Measurements from ENCODE around the gene RHOT2.
A peak's percentile ranks its signal among the peaks of the same experiment; 100 is the strongest.

RHOT2 gene

DNA sequence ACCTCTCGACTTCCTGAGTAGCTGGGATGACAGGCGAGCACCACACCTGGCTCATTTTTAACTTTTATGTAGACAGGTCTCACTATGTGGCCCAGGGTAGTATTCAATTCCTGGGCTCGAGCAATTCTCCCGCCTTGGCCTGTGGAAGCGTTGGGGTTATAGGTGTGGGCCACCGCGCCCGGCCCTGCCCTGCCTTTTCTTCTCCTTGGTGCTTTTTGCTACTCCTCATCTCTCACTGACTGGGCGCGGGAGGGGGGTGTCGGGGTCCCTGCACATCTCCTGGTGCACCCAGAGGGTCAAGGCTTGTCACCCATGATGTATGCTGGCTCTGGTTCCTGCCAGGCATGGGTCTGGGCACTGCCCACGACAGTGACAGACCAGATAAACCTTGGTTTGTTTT, 23.4 kb upstream of the RHOT2 start:
- intact Hi-C loops (cut with DNase I), result no loop called here
- DNase-seq, result no peak

DNA sequence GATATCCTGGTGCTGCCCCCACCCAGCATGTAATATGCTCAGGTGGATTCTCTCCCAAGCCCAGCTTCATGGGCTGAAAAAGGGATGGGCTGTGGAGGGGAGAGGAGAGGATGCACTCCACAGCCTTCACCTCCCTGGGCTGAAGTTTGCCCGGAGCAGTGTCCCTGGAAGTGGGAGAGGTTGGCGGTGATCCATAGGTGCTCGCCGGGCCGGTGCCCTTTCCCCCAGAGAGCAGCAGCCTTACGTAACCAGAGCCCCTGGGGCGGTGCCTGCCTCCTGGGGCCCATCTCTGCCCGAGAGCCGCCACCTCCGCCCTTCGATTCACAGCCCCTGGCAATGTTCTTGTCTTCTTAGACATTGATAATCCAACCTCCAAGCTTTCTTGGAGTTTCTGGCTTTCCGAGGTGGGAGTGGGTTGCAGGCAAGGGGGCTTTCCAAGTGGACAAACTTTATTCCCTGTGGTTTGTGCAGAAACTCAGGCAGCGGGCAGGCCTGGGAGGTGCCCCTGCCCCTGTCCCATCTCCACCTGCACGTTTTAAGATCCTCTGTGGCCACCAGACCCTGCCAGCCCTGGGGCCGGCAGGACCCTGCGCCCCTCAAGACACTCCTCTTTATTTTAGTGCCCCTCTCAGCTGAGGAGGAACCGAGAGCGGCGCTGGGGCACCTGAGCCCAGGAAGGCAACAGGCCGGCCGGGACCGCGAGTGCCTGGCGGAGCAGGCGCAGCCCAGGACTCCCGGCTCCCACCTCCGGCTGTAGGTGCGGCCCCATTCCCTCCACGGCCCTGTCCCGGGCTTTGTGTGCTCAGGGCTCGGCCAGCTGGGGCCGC, 21.9 kb upstream of the RHOT2 start:
- intact Hi-C loops (cut with DNase I), result no loop called here
- DNase-seq, result no peak

DNA sequence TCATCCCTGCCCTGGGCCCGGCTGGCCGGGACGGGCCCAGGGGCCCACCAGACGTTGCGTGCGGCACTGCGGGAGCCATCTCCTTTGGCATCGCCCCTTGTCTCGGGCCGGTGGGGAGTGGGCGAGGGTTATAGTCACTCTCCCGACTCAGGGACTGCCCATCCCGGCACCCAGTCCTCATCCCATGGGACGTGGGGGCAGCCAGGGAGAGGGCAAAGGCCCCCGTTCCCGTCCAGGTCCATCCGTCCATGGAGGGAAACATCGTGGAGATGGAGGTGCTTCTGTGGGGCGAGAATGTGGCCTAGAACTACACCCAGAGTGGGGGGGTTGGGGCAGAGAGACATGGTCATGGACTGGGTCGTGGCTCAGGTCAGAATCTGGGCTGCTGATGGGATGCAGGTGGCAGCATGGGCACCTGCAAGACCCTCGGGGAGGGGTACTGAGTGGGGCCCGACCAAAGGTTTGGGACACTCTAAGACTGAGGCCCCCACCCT, 21.2 kb upstream of the RHOT2 start:
- intact Hi-C loops (cut with DNase I), result no loop called here
- no peak for DNase-seq

DNA sequence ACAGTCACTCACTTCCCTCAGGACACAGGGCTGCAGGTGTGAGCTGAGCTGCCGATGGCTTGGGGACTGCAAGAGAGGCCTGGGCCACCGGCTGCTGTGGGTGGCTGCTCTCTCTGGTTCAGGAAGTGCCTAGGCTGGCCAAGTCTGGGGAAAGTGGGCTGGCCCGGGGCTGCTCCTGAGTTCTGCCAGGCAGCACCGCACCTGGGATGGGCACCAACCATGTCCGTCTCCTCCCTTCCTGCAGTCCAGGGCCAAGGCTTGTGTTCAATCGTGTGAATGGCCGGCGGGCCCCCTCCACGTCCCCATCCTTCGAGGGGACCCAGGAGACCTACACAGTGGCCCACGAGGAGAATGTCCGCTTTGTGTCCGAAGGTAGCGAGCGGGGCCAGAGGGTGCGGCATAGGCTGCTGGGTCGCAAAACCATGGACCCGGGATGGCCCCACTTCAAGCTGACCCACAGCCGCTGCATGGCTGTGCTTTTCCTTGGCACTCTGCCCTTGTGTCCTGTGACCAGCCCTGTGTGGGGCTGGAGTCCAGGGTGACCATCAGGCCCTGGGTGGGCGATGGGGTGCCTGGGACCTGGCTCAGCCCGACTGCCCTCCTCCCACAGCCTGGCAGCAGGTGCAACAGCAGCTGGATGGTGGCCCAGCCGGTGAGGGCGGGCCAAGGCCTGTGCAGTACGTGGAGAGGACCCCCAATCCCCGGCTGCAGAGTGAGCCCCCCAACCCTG, 20.6 kb upstream of the RHOT2 start:
- no peak for DNase-seq
- intact Hi-C loops (cut with DNase I), result no loop called here

DNA sequence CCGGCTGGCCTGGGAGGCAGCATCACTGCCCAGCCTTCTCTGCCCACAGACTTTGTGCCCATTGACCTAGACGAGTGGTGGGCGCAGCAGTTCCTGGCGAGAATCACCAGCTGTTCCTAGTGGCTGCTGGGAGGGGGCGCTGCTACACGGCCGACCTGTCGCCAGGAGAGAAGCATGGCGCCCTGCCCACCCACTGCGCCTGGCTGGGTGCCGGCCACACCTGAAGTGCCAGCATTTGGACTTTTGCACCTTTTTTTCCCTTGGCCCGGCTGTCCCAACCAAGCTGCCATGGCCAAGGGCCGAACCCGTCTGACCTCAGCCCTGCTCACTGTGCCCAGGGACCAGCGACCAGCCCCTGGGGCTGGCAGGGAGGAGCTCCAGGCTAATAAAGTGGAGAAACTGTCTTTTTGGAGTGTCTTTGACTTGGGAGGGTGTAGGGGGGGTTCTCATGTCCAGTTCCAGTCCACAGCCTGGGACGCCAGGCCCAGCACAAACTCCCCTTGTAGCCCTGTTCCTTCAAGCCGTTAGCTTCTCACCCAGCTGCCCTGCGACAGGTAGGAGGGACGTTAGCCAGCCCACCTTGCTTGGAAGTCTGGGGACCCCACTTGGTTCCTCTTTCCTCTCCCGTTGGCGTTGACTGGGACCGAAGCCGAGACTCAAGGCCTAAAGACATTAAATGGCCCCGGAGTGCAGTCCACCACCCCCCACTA, 19.7 kb upstream of the RHOT2 start:
- intact Hi-C loops (cut with DNase I), result no loop called here

DNA sequence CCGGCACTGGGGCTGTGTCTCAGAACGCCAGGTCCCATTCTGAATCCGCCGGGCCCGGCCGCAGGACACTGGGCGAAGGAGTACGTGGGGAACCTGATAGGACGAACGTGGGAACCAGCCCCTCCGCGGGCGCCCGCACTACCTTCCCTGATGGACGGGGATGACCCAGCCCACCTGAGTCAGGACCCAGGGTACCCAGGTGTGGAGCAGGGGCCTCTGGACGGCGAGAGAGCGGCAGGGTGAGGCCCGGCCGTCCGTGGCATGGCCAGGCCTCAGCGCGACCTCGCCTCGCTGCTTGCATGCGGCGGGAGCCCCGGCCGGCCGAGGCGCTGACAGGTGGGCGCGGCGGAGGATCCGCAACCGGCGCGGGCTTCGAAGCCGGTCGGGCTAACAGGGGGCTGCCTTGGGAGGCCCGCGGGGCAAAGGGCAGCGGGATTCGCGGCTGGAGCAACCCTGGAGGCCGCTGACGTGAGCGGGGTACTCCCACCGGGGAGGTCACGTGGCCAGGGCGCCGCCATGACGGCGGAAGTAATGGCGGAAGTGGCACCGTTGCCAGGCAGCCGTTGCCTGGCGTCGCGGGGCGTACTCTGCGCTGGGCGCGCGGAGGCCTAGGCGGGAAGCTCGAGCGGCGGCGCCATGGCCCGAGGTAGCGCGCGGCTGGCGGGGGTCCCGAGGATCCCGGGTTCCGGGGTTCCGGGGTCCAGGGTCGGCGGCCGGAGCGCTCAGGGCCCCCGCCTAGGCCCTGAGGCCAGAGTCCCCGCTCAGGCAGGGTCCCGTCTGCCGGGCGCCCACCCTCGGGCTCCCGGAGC, 18.9 kb upstream of the RHOT2 start, which contains the start of gene WDR90:
Gene WDR90 (plus strand): TSS at position 585 of the 809 bp plus-strand sequence. CDS start 52 bp downstream, at position 637.
- peak; percentile 91 to 99 (median 98) for DNase-seq
- intact Hi-C loops (cut with DNase I), result no loop called here

More for the DNA sequence above, 19.7 kb upstream of the RHOT2 start:
- DNase-seq, result peak in 9 of 42 donors; percentile 33 to 66 (median 40)

DNA sequence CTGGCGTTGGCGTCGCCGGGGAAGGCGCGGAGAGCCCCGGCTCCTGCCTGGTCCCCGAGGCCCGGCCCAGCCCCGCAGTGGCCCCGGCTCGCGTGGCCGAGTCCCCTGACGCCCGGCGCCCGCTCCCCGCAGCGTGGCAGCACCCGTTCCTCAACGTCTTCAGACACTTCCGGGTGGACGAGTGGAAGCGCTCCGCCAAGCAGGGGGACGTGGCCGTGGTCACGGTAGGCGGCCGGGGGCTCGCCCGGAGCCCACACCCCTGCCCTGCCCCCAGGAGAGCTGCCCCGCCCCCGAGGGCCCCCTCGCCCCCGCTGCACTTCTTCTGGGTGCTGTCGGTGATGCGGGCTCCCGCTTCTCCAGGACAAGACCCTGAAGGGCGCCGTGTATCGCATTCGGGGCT, 18.3 kb upstream of the RHOT2 start:
- no peak for DNase-seq
- intact Hi-C loops (cut with DNase I), result no loop called here

DNA sequence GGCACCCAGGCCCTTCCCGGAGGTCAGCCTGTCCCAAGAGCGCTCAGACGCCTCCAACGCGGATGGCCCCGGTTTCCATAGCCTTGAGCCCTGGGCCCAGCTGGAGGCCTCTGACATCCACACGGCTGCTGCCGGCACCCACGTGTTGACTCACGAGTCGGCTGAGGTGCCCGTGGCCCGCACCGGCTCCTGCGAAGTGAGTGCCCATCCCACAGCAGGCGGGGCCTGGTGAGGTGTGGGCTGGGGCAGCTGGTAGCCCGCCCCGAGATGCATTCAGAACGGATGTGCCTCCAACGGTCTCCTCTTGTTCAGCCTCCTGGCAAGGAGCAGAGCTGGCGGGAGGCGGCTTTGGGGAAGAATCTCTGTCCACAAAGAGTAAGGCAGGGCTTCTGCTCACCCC, 16.1 kb upstream of the RHOT2 start:
- intact Hi-C loops (cut with DNase I), result no loop called here
- no peak for DNase-seq

DNA sequence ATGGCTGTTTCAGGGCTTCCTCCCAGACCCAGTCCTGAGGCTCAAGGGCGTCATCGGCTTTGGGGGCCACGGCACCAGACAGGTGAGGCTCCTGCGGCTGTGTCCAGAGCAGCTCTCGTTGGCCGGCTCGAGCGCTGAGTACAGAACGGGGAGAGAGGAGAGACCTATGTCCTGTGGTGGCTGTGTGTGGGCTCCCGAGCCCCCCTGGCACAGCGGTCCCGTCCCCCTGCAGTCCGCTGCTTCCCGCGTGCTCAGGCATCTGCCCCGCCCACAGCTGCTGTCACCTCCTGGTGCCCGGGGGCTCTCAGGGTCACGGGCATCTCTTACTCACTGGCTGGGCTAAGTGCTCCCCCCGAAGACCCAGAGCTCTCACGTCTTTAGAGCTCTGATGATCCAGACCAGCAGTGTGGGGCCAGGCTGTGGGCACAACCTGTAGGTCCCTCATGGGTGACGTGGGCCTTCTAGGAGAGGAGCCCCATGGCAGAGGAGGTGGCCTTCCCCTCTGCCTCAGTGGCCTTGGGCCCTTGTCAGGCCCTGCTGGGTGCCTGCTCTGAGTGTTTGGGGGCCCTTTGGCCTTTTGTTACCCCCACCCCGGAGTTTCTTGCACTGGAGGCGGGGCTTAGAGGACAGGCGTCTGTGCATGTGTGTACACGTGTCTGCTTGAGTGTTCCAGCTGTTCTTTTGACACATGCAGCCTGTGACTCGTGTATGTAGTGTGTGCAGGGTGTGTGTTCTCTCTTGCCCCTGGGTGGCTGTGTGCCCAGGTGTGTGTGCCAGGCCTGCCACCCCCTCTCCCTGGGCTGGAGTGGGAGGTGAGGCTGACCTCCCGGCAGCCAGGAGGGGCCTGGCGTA, 15.3 kb upstream of the RHOT2 start:
- intact Hi-C loops (cut with DNase I), result no loop called here
- no peak for DNase-seq

DNA sequence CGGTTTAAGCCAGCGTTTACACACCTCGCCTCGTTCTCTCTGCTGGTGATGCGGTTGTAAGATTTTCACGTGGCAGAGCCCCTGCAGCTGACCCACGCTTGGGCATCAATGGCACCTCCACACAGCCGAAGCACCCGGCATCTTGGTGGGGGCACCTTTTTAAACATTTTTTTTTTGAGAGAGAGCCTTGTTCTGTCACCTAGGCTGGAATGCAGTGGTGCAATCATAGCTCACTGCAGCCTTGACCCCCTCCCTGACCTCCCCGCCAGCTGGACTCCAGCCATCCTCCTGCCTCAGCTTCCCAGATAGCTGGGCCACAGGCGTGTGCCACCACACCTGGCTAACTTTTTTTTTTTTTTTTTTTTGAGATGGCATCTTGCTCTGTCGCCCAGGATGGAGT, 13.9 kb upstream of the RHOT2 start:
- no peak for DNase-seq
- intact Hi-C loops (cut with DNase I), result no loop called here

DNA sequence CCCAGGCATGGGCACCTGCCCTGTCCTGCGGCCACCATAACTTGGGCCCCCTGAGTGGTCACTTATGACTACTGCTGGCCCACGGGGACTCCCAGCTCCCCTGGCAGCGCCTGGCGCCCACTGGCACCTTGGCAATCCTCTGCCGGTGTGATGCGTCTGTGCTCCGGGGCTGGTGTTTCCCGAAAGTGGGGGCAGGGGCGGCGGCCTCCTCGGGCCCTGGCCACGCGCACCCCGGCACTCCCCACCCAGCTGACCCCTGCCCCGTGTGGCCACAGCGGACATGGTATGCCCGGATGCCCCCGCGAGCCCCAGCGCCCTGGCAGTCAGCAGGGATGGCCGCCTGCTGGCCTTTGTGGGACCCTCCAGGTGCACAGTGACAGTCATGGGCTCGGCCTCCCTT, 10.4 kb upstream of the RHOT2 start:
- intact Hi-C loops (cut with DNase I), result no loop called here
- no peak for DNase-seq

DNA sequence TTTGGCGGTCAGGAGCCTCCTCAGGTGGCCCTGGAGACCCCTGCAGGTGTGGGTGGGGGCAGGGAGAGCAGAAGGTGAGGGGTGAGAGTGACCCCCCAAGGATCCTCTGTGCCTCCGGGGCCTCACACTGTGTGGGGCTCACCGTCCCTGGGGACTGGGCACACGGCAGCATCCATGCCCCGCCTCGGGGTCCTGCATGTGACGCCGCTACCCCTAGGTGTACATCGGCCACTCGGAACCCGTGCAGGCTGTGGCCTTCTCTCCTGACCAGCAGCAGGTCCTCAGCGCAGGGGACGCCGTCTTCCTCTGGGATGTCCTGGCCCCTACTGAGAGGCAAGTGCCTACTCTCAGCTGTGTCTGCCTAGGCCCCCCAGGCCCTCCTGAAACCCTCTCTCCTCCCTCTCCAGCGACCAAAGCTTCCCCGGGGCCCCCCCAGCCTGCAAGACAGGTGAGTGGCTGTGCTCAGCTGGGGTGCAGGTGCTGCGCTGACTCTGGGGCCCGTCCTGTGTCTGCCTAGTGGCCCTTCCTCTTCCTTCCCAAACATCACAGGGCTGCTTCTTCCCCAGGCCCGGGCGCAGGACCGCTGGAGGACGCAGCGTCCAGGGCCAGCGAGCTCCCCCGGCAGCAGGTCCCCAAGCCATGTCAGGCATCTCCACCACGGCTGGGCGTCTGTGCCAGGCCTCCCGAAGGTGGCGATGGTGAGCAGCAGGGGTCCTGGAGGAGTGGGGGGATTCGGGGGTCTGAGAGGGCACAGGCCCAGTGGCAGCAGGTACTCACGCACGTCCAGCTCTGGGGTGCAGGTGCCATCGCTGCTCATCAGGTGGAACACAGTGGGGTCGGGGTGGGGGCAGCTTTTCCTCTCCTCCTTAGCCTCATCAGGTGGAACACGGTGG, 9.0 kb upstream of the RHOT2 start:
- no peak for DNase-seq
- intact Hi-C loops (cut with DNase I), result no loop called here

DNA sequence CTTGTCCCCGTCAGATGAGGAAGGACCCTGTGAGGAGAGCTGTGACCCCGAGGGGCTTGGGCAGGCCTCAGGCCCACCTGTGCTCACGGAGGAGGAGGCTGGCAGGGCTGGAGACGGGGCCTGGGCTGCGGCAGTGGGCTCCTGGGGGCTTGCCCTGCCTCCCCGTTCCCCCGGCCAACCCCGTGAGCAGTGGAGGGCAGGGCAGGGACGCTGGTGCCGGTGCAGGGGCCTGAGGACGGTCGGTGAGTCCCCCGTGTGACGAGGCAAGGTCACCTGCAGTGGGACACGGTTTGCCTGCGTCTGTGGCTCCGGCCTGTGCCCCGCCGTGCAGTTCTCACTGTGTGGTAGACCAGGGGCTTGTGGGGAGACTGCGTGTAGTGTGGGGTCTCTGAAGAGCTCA, 8.3 kb upstream of the RHOT2 start:
- intact Hi-C loops (cut with DNase I), result no loop called here
- DNase-seq, result no peak

DNA sequence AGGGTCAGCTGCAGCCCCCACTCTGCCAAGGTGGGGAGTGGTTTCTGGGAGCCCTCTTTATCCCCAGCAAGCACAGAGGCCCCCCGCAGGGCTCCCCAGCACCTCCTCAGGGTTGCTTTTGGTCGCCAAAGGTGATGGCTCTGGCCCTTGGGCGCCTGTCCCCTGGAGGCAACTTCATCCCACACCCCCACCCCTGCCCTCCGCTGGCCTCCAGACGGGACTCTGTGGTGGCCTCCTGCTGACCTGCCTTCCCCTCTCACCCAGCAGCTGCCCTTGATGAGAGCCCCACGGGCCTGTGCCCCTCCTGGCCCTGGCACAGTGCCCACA, 7.8 kb upstream of the RHOT2 start:
- intact Hi-C loops (cut with DNase I), result no loop called here
- DNase-seq, result no peak

DNA sequence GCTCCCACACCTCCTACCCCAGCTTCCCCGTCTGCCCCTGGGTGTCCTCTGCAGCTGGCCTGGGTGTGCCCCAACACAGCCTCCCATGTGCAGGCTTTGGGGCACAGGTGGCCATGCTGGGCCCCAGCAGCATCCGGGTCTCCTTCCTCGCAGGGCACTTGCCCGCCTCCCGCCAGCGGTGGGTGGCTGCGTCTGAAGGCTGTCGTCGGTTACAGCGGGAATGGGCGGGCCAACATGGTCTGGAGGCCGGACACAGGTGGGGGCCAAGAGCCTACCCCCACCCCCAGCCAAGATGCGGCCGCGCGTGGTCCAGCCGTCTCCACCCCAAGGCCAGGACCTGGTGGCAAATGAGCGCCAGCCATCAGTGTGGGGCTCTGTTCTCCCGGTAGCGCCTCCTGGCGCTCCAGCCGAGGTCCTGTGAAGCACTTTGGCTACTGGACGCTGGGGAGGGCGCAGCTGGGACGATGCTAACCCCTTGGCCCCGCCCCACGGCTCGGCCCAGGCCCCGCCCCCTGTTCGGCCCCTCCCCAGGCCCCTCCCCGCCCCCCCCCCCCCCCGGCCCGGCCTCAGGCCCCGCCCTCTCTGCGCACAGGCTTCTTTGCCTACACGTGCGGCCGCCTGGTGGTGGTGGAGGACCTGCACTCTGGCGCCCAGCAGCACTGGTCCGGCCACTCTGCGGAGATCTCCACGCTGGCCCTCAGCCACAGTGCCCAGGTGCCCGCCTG, 7.3 kb upstream of the RHOT2 start:
- intact Hi-C loops (cut with DNase I), result no loop called here
- peak; percentile 73 to 92 (median 85) for DNase-seq

DNA sequence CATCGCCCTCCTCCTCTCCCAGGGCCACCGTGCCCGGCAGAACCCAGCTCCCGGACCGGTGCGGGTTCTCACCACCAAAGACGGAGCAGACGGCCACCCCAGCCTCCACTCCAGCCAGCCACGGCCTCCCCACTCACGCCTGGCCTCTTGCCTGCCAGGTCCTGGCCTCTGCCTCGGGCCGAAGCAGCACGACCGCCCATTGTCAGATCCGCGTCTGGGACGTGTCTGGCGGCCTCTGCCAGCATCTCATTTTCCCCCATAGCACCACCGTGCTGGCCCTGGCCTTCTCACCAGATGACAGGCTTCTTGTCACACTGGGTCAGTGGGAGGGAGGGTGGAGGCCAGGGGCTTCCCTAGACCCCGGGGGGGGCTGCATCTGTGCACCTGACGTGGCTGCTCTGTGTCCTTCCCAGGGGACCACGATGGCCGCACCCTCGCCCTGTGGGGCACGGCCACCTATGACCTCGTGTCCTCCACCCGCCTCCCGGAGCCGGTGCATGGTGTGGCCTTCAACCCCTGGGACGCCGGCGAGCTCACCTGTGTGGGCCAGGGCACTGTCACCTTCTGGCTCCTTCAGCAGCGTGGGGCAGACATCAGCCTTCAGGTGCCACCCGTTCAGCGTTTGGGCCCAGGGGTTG, 6.6 kb upstream of the RHOT2 start:
- DNase-seq, result no peak
- intact Hi-C loops (cut with DNase I), result no loop called here
